Jurkat, Clone E6-1 (cell line): Measurements from ENCODE around the gene USP15.

Experiments
- DNase-seq: peaks from one replicate; pipeline ENCODE4 v3.0.0-alpha.2; 2011; ENCODE audit warnings: low read depth, low spot score
- H3K4me3 ChIP-seq: 2 replicates; pipeline ENCODE4 v1.5.1; 2011; ENCODE audit warnings: mild to moderate bottlenecking, low read length, control low read depth, moderate library complexity

Gene USP15

GRCh38 chr12:62252576-62252975, 7.6 kb upstream of the USP15 start:
- no peak for DNase-seq
- no peak overlapping the region for H3K4me3 ChIP-seq

- DNase-seq: no peak
- H3K4me3 ChIP-seq: no peak overlapping the region
These were observed 5.2 kb upstream of the USP15 start for GRCh38 chr12:62254967-62255366.

DNA sequence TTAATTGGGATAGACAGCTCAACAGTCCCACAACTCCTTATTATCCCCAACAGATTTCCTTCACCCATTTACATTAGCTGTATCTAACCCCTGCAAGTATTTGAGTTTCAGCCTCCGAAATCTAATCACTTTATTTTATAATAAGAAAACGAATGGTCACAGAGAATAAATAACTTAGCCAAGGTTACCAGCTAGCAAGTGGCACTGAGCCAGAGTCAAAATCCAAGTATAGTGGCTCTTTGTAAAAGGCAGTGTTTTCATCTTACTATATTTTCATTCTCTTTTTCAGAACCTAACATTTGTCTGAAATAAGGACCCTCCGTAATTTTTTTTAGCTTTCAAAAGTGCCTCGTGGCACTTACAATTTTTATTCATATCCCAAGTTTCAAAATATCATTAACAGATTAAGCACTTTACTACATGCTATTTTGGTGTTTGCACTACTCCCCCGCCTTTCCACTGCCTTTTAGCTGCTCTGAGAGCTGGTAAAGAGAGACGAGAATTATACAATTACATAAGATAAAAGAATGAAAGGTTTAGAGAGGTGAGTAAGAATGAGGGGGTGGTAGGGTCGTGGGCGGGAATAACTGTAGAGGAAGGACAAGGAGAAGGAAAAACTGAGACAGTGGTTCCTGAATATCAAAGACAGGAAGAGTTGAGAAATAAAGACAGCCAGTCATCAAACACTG, 3.7 kb upstream of the USP15 start:
- no peak overlapping the region for H3K4me3 ChIP-seq
- no peak for DNase-seq

- no peak for DNase-seq
- H3K4me3 ChIP-seq: no peak overlapping the region
These were observed 2.0 kb upstream of the USP15 start for GRCh38 chr12:62258231-62258630.

GRCh38 chr12:62258941-62259630, 1.1 kb upstream of the USP15 start:
- DNase-seq: peak; percentile 22
- H3K4me3 ChIP-seq: peak overlapping the region; percentile 87

GRCh38 chr12:62259631-62259992, 592 bp upstream of the USP15 start:
- peak overlapping the region; percentile 87 for H3K4me3 ChIP-seq
- no peak for DNase-seq

- H3K4me3 ChIP-seq: peak overlapping the region; percentile 87
- peak; percentile 96 for DNase-seq
These were observed 804 bp downstream of the USP15 start for GRCh38 chr12:62260733-62261683.

DNA sequence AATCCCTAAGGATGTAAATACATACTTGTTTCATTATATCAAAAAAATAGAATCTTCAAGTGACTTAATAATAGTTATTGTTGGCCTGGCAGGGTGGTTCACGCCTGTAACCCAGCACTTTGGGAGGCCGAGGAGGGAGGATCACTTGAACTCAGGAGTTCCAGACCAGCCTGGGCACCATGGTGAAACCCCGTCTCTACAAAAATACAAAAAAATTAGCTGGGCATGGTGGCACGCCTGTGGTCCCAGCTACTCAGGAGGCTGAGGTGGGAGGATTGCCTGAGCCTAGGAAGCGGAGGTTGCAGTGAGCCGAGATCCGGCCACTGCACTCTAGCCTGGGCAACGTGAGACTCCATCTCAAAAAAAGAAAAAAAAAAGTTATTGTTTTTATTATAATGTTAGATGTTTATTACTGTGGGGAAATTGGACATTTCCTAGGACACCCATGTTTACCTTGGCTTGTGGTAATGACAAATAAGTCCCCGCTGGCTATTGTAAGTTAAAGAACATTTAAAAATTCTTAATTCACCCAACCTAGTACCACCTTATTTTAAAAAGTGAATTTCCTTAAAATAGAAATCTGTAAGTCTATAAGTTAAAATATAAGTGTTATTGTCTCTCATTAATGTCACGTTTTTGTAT, 1.8 kb downstream of the USP15 start:
- H3K4me3 ChIP-seq: peak overlapping the region; percentile 87

DNA sequence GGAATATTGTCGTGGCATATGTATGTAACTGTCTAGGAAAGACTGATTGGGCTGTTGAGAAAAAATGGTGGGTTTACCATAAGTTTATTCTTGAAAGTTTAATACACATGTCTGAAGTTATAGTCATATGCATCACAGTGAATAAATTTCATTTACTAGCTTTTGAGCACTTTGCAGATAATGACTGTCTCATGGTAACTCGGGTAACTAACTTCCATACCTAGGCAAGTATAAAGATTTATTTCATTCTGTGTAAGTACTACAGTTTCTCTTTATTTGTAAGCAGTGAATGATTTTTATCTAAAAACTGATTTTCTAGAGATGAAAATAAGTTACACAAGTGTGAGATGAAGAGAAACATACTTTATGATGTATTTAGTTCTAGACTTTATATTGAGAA, 3.0 kb downstream of the USP15 start:
- DNase-seq: no peak
- H3K4me3 ChIP-seq: no peak overlapping the region

More for the DNA sequence above, 1.8 kb downstream of the USP15 start:
- DNase-seq: no peak

DNA sequence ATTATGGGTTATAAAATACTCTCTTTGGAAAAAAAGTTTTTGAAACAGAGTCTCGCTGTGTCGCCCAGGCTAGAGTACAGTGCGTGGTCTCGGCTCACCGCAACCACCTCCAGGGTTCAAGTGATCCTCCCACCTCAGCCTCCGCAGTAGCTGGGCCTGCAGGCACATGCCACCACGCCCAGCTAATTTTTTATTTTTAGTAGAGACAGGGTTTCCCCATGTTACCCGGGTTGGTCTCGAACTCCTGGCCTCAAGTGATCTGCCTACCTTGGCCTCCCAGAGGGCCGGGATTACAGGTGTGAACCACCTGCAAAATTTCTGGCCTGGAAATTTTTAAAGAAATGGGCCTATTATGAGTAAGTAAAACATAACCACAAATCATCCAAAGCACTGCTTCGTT, 3.8 kb downstream of the USP15 start:
- DNase-seq: no peak
- no peak overlapping the region for H3K4me3 ChIP-seq

DNA sequence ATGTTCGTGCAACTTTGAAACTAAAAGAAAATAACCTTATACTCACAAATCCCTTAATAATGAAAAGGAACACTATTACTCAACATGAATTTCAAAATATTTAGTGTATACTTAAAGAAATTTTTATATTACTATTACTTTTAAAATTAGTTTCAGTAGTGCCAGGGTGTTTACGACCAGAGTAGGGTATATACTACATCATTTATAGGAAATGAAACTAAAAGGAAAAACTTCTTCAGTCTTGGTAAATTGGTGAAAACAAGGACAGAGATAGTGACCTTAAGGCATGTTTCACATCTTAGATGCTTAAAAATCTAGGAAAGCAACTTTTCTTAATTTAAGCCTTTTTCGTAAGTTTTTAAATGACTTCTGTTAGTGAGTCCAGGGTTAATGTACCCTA, 4.5 kb downstream of the USP15 start:
- no peak overlapping the region for H3K4me3 ChIP-seq
- no peak for DNase-seq

DNA sequence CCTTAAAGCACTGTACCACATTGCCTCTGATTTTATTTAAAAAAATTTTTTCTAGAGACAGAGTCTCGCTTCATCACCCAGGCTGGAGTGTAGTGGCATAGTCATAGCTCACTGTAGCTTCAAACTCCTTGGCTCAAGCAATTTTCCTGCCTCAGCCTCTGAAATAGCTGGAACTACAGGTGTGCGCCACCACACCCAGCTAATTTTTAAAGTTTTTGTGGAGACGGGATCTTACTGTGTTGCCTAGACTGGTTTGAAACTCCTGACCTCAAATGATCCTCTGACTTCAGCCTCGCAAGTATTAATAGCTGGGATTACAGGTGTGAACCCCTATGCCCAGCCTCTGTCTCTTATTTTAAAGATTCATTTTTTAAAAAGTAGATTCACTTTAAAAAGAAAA, 5.3 kb downstream of the USP15 start:
- DNase-seq: no peak
- no peak overlapping the region for H3K4me3 ChIP-seq

- DNase-seq: no peak
These were observed 6.8 kb downstream of the USP15 start for GRCh38 chr12:62267026-62267425.

GRCh38 chr12:62267480-62267879, 7.3 kb downstream of the USP15 start:
- no peak for DNase-seq
- no peak overlapping the region for H3K4me3 ChIP-seq

More at GRCh38 chr12:62267026-62267425, 6.8 kb downstream of the USP15 start:
- H3K4me3 ChIP-seq: no peak overlapping the region

- no peak overlapping the region for H3K4me3 ChIP-seq
- no peak for DNase-seq
These were observed 8.8 kb downstream of the USP15 start for GRCh38 chr12:62268956-62269355.

DNA sequence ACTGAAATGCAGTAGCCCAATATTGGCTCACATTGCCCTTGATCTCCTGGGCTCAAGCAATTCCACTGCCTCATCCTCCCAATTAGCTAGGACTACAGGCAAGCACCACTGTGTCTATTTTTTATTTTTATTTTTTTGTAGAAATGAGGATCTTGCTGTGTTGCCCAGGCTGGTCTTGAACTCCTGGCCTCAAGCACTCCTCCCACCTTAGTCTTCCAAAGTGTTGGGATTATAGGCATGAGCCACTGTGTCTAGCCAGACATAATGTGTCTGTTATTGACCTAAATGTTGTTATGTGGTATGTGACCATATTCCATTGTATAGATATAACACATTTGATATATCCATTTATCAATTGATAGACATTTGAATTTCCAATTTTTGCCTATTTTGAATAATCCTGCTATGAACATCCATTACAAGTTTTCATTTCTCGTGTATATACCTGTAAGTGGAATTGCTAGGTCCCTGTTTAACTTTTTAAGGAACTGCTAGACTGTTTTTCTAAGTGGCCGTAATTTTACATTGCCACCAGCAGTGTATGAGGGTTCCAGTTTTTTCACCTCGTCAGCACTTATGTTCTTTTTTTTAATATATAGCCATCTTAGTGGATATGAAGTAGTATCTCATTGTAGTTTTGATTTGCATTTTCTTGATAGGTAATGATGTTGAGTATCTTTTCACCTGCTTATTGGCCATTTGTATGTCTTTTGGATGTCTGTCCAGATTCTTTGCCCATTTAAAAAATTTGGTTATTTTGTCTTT, 9.4 kb downstream of the USP15 start:
- no peak for DNase-seq
- H3K4me3 ChIP-seq: no peak overlapping the region

DNA sequence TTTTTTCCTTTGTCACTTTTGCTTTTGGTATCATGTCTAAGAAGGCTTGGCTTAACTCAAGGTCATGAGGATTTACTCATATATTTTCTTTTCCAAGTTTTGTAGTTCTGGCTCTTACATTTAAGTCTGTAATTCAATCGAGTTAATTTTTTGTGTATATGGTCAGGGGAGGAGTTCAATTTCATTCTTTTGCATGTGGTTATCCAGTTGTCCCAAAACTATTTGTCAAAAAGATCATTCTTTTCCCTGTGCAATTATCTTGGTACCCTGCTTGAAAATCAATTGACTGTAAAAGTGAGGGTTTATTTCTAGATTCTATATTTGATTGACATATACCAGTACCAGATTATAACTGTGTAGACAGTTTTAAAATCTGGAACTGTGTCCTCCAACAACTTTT, 10.2 kb downstream of the USP15 start:
- DNase-seq: no peak
- H3K4me3 ChIP-seq: no peak overlapping the region

DNA sequence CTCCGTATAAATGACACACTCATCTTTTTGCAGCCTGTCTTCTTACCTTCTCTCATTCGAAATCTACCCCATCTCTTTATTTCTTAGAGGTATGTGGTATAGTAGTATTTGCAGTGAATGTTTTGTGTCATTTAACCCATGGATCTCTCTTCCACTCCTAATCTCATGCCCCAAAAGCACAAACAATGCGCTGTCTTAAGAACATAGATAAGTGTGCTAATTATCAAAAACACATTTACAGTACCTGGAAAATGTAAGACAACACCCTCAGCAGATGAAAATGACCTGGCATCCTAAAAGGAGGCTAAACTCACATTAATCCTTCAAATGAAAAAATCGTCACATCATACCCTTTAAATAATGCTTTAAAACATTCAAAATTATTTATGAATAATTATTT, 10.7 kb downstream of the USP15 start:
- no peak for DNase-seq
- H3K4me3 ChIP-seq: no peak overlapping the region
